OCI-LY3 (cell line): ENCODE measurements around the gene HOXA5.

Experiments
- H2AFZ ChIP-seq: fragments of 200-600, 300-600 bp; shearing (Covaris generic); 2 replicates; pipeline ENCODE4 v1.6.0; 2014; ENCODE audit warnings: antibody characterized with exemption, low read depth, low read length
- H3K27ac ChIP-seq: fragments of 200-600, 300-600 bp; sonication (generic); 2 replicates; pipeline ENCODE4 v1.5.1; 2014; ENCODE audit warnings: mild to moderate bottlenecking, low read length, moderate library complexity, mixed read lengths
- H3K27me3 ChIP-seq: fragments of 200-600, 300-600 bp; sonication (generic); 2 replicates; pipeline ENCODE4 v1.6.1; 2014; ENCODE audit warnings: low read depth, low read length, mixed read lengths
- H3K36me3 ChIP-seq: fragments of 200-600, 300-600 bp; sonication (generic); replicated peaks from 2 replicates; pipeline ENCODE3; 2014; ENCODE audit warnings: low read depth, low read length, mixed read lengths
- H3K4me1 ChIP-seq: fragments of 300-600, 200-600 bp; sonication (generic); 2 replicates; pipeline ENCODE4 v1.6.1; 2014; ENCODE audit warnings: low read length, mixed read lengths
- H3K4me2 ChIP-seq: fragments of 200-600, 300-600 bp; sonication (generic); 2 replicates; pipeline ENCODE4 v1.6.1; 2014; ENCODE audit warnings: low read length, mixed read lengths
- H3K4me3 ChIP-seq: fragments of 300-600, 200-600 bp; sonication (generic); 2 replicates; pipeline ENCODE4 v1.5.1; 2014; ENCODE audit warnings: antibody characterized with exemption, mild to moderate bottlenecking, low read length, moderate library complexity
- H3K79me2 ChIP-seq: fragments of 300-600, 200-600 bp; shearing (Covaris generic); 2 replicates; pipeline ENCODE4 v1.6.1; 2014; ENCODE audit warnings: mild to moderate bottlenecking, low read length, mixed read lengths
- H3K9ac ChIP-seq: fragments of 300-600, 200-600 bp; shearing (Covaris generic); 2 replicates; pipeline ENCODE4 v1.6.0; 2014; ENCODE audit warnings: mild to moderate bottlenecking, low read length, moderate library complexity
- H3K9me3 ChIP-seq: fragments of 200-600, 300-600 bp; shearing (Covaris generic); 2 replicates; pipeline ENCODE4 v1.6.1; 2014; ENCODE audit warnings: low read length, mixed read lengths; ENCODE audit not compliant: insufficient read depth
- H4K20me1 ChIP-seq: fragments of 200-600, 300-600 bp; sonication (generic); 2 replicates; pipeline ENCODE4 v1.6.1; 2016; ENCODE audit warnings: low read length, mixed read lengths; ENCODE audit not compliant: insufficient read depth
- EZH2phosphoT487 ChIP-seq: fragments of 200-600 bp; shearing (Covaris generic); IDR thresholded peaks from 2 replicates; pipeline ENCODE4 v1.6.1; 2018; ENCODE audit warnings: antibody characterized with exemption, mixed run types, low read depth
- TF ChIP-seq, protein P1 (sequence below): fragments of 200-600, 300-600 bp; sonication (generic); IDR thresholded peaks from 2 replicates; pipeline ENCODE4 v1.5.1; 2014; ENCODE audit warnings: antibody characterized with exemption, low read length, low read depth

HOXA5 gene

DNA sequence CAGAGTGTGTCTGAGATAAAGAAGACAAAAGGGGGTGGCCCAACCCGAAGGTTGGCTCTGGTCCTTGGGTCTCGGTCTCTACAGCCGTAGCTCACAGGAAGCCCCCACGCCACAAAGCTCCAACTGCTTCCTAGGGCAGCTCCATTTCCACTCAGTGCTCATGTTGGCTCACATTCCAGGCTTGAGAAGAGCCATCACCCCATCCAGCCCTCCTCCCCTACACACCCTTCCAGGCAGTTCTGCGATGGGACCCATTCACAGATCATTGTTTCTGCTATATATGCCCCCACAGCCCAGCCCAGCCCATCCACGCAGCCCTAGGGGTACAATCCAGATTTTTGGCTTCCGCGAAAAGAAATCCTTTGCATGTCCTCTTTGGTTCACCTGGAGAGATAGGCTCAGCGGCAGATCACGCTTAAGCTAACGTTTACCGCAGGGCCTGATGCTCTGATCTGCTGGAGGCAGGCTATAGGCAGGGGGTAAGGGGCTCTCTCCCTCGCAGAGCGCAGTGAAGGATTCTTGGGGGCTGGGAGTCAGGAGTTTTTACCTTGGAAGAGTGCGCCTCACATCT is 47.8 kb upstream of the HOXA5 start:
- H4K20me1 ChIP-seq: no peaks in the 10 kb centered on the region
- no peak overlapping the region for H3K4me2 ChIP-seq
- H3K79me2 ChIP-seq: no peaks in the 10 kb centered on the region
- H3K4me1 ChIP-seq: no peaks in the 10 kb centered on the region
- no peak overlapping the region for H2AFZ ChIP-seq
- H3K4me3 ChIP-seq: no peak overlapping the region
- H3K27ac ChIP-seq: no peak overlapping the region
- no peaks in the 10 kb centered on the region for H3K9me3 ChIP-seq
- no peaks in the 10 kb centered on the region for H3K36me3 ChIP-seq
- TF ChIP-seq, protein P1, sequence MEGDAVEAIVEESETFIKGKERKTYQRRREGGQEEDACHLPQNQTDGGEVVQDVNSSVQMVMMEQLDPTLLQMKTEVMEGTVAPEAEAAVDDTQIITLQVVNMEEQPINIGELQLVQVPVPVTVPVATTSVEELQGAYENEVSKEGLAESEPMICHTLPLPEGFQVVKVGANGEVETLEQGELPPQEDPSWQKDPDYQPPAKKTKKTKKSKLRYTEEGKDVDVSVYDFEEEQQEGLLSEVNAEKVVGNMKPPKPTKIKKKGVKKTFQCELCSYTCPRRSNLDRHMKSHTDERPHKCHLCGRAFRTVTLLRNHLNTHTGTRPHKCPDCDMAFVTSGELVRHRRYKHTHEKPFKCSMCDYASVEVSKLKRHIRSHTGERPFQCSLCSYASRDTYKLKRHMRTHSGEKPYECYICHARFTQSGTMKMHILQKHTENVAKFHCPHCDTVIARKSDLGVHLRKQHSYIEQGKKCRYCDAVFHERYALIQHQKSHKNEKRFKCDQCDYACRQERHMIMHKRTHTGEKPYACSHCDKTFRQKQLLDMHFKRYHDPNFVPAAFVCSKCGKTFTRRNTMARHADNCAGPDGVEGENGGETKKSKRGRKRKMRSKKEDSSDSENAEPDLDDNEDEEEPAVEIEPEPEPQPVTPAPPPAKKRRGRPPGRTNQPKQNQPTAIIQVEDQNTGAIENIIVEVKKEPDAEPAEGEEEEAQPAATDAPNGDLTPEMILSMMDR: no peak
- no peak for TF ChIP-seq EZH2phosphoT487
- H3K9ac ChIP-seq: no peak overlapping the region
- no peaks in the 10 kb centered on the region for H3K27me3 ChIP-seq

DNA sequence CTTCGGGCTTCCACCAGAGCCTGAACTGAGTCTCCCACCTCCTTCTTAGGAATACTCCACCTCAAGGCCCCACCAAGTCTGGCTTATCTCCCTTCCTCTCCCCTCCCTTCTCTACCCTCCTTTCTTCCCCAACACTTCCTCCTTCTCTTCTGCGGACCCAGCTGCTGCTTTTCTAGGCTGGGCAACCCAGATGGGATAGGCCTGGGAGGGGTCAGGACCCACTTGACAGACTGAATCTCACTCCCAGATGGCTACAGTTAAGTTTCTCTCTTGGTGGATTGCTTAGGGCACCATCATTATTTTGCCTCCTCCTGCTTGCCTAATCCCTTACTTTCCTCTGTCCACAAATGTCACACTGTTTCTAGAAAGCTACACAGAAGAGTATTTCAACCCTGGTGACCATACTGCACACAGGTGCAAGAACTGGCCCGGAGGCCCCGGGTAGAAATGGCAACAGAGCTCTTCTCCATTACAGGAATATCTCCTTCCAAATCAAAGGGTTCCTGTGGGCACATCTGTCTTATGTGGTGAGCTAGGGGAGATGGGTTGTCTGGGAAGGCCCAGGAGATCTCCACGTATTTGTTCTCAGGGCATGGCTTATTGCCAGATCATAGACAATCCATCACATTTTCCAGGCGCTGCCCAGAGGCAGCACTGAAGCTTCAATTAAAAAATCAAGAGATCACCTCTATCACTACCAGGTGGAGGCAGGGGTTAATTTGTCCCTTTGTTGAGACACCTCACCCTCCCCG is 46.7 kb upstream of the HOXA5 start:
- TF ChIP-seq, protein P1: no peak
- TF ChIP-seq EZH2phosphoT487: no peak
- Histone ChIP-seq H3K79me2 (no peaks in the 10 kb centered on the region), H2AFZ (no peak overlapping the region), H3K4me2 (no peak overlapping the region), H3K4me1 (no peaks in the 10 kb centered on the region), H3K27me3 (no peaks in the 10 kb centered on the region), H3K9me3 (no peaks in the 10 kb centered on the region), H3K27ac (no peak overlapping the region), H3K36me3 (no peaks in the 10 kb centered on the region), H3K9ac (no peak overlapping the region), H3K4me3 (no peak overlapping the region), H4K20me1 (no peaks in the 10 kb centered on the region)

DNA sequence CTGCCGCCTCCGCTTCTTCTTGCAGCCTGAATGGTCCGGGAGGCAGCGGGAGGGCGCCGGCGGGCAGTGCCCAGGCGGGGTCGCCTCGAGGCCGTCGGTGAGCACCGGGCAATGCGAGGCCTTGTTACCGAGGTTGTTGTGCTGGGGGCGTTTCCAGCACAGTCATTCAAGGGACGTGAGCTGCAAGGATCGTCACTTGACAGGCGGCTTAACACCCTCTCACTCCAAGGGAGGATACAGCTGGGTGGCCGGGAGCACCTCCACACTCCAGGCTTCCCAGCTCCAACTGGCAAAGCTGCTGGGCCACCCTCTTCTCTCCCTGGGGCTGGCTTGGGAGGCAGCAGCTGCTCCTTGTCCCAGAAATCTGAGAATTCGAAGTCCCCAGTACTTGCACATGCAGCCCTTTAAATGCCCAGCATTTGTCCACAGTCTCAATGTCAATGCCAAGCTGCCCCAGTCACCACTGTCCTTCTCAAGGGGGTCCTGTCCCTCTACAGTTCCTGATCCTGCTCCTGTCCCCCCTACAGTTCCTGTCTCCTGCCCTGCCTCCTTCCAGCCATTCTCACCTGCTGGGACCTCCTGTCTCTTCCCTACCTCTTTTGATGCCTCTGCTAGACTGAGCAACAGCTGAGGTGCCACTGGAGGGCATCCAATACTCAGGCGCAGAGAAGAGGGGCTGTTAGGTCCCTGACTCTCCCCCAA is 46.0 kb upstream of the HOXA5 start:
- Histone ChIP-seq H3K27ac (no peak overlapping the region), H3K9me3 (no peaks in the 10 kb centered on the region), H3K27me3 (no peaks in the 10 kb centered on the region), H3K9ac (no peak overlapping the region), H3K79me2 (no peaks in the 10 kb centered on the region), H3K4me2 (no peak overlapping the region), H2AFZ (no peak overlapping the region), H3K36me3 (no peaks in the 10 kb centered on the region), H3K4me1 (no peaks in the 10 kb centered on the region), H4K20me1 (no peaks in the 10 kb centered on the region), H3K4me3 (no peak overlapping the region)
- TF ChIP-seq, protein P1: no peak
- no peak for TF ChIP-seq EZH2phosphoT487
